ENCODE measurements around the gene IL19.

DNA sequence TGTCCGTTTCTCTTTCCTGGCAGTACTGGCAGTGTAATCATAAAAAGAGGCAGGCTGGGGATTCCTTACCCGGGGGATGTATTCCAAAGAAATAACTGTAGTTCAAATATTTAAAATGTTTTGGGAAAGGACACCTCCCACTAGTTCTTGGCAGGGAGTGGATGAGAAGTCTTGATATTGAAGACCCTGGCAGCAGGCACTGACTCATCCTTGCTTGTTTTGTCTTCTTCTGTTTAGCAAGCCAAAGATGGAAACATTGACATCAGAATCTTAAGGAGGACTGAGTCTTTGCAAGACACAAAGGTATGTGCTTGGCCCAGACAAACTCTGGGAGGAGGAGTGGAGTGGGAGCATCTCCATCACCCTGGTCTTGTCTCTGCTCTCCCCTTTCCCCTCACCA lies 95.5 kb downstream of the IL19 start:
- no peak for TF ChIP-seq CTCF (IDR thresholded peaks at IDR 0.05)
- TF ChIP-seq POLR2A (IDR thresholded peaks at IDR 0.05) = no peak
